ENCODE measurements around the gene RSAD1.

RSAD1 gene

DNA sequence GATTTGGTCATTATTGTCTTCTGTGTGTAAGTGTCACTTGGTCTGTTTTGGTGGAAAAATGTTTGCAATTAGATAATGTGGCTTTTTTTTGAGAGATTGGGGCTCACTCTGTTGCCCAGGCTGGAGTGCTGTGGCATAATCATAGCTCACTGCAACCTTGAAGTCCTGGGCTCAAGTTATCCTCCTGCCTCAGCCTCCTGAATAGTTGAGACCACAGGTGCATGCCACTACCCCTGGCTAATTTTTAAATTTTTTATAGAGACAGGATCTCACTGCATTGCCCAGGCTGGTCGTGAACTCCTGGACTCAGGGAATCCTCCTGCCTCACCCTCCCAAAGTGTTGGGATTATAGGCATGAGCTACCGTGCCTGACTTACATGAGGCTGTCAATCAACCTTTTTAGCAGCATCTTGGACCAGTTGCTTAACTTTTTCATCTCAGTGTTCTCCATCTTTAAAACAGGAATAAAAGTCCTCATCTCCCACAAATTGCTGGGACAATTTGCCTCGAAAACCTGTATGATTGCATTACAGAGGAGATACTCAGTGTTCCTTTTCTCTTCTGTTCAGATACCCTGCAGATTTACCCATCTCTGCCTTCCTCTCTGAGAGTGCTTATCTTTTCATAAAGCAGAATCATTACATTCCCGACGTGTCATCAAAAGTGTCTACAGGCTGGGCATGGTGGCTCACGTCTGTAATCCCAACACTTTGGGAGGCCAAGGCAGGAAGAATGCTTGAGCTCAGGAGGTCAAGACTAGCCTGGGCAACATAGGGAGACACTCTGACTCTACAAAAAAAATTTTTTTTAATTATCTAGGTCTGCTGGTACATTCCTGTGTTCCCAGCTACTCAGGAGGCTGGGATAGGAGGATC, 33.6 kb upstream of the RSAD1 start:
- Histone ChIP-seq H3K4me2 (ENCODE audit: low read length) (no peak overlapping the region), H3K9me2 (replicated peaks; ENCODE audit: control insufficient read depth, low read length) (no peaks in the 10 kb centered on the region), H3K27ac (ENCODE audit: low read depth, low read length) (no peak overlapping the region), H3K4me1 (ENCODE audit: control insufficient read depth, low read length) (no peaks in the 10 kb centered on the region), H4K20me1 (ENCODE audit: control insufficient read depth, insufficient read depth, low read depth, low read length) (no peaks in the 10 kb centered on the region), H3K9me3 (ENCODE audit: control insufficient read depth, insufficient read depth, low read length) (no peaks in the 10 kb centered on the region), H3K4me3 (ENCODE audit: low read length) (no peak overlapping the region), H3F3A (ENCODE audit: control insufficient read depth, insufficient read depth) (no peaks in the 10 kb centered on the region), H3K27me3 (ENCODE audit: control insufficient read depth, low read length) (no peaks in the 10 kb centered on the region), H3K36me3 (ENCODE audit: control insufficient read depth, low read length) (no peaks in the 10 kb centered on the region), H3K79me2 (ENCODE audit: control insufficient read depth, low read length) (no peaks in the 10 kb centered on the region)
- TF ChIP-seq EZH2phosphoT487 (IDR thresholded peaks at IDR 0.05; ENCODE audit: borderline replicate concordance, low read length): no peak
- TF ChIP-seq, protein P1, sequence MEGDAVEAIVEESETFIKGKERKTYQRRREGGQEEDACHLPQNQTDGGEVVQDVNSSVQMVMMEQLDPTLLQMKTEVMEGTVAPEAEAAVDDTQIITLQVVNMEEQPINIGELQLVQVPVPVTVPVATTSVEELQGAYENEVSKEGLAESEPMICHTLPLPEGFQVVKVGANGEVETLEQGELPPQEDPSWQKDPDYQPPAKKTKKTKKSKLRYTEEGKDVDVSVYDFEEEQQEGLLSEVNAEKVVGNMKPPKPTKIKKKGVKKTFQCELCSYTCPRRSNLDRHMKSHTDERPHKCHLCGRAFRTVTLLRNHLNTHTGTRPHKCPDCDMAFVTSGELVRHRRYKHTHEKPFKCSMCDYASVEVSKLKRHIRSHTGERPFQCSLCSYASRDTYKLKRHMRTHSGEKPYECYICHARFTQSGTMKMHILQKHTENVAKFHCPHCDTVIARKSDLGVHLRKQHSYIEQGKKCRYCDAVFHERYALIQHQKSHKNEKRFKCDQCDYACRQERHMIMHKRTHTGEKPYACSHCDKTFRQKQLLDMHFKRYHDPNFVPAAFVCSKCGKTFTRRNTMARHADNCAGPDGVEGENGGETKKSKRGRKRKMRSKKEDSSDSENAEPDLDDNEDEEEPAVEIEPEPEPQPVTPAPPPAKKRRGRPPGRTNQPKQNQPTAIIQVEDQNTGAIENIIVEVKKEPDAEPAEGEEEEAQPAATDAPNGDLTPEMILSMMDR (IDR thresholded peaks at IDR 0.05; ENCODE audit: low read depth, low read length, poor library complexity, severe bottlenecking): no peak

DNA sequence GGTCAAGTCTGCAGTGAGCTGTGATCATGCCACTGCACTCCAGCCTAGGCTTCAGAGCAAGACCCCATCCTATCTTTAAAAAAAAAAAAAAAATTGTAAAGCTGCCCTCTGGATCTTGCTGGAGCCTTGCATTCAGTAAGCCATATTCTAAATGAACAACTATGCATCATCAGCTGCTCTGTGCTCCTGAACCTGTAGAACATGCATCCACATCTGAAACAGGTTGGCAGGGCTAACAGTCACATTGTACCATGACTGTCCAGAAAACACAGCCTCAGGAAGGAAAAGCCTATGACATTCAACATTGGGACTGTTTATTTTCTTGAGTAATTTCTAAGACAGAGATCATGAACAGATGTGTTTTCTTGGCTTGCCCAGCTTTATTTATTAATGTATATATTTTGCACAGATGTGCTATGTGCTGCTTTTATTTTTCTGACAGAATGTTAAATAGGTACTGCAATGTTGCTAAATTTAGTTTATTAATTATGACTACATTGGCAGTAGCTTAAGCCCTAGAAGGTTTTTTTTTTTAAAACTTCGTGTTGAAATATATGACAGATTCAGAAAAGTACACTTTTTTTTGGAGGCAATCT, 32.8 kb upstream of the RSAD1 start:
- no peaks in the 10 kb centered on the region for H3F3A ChIP-seq (ENCODE audit: control insufficient read depth, insufficient read depth)
- H3K9me2 ChIP-seq (replicated peaks; ENCODE audit: control insufficient read depth, low read length): no peaks in the 10 kb centered on the region
- no peak overlapping the region for H3K27ac ChIP-seq (ENCODE audit: low read depth, low read length)
- no peaks in the 10 kb centered on the region for H3K27me3 ChIP-seq (ENCODE audit: control insufficient read depth, low read length)
- no peaks in the 10 kb centered on the region for H3K4me1 ChIP-seq (ENCODE audit: control insufficient read depth, low read length)
- H3K9me3 ChIP-seq (ENCODE audit: control insufficient read depth, insufficient read depth, low read length): no peaks in the 10 kb centered on the region
- no peak overlapping the region for H3K4me2 ChIP-seq (ENCODE audit: low read length)
- no peak overlapping the region for H3K4me3 ChIP-seq (ENCODE audit: low read length)
- no peaks in the 10 kb centered on the region for H3K36me3 ChIP-seq (ENCODE audit: control insufficient read depth, low read length)
- H3K79me2 ChIP-seq (ENCODE audit: control insufficient read depth, low read length): no peaks in the 10 kb centered on the region
- no peaks in the 10 kb centered on the region for H4K20me1 ChIP-seq (ENCODE audit: control insufficient read depth, insufficient read depth, low read depth, low read length)
- TF ChIP-seq, protein P1 (IDR thresholded peaks at IDR 0.05; ENCODE audit: low read depth, low read length, poor library complexity, severe bottlenecking): no peak
- TF ChIP-seq EZH2phosphoT487 (IDR thresholded peaks at IDR 0.05; ENCODE audit: borderline replicate concordance, low read length): no peak

DNA sequence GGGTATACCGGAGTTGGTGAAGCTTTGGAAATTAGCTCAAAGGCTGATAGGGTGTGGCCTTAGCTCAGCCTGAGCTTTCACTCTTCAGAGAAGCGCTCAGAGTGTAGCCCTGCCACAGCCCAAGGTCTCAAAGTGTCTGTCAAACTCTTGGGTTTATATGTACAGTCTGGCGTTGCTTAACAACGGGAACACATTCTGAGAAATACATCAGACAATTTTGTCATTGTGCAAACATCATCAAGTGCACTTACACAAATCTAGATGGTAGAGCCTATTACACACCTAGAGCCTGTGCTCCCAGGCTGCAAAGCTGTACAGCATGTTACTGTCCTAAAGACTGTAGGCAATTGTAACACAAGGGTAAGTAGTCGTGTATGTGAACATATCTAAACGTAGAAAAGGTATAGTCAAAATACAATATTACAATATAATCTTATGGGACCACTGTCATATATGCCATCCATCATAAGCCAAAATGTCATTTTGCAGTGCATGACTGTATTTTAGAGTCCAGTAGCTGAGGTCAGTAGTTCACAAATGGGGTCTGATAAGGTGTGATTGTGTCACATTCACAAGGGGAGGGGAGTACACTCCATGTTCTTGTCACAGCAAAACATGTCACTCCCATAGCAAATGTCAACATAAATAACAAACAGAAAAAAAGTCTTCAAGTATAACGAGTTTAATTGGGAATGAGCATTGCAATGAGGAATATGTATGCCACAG, 30.6 kb upstream of the RSAD1 start:
- Histone ChIP-seq H3K27ac (ENCODE audit: low read depth, low read length) (no peak overlapping the region), H3K9me2 (replicated peaks; ENCODE audit: control insufficient read depth, low read length) (no peaks in the 10 kb centered on the region), H3K36me3 (ENCODE audit: control insufficient read depth, low read length) (no peaks in the 10 kb centered on the region), H3F3A (ENCODE audit: control insufficient read depth, insufficient read depth) (no peaks in the 10 kb centered on the region), H3K79me2 (ENCODE audit: control insufficient read depth, low read length) (no peaks in the 10 kb centered on the region), H3K27me3 (ENCODE audit: control insufficient read depth, low read length) (no peaks in the 10 kb centered on the region), H3K4me3 (ENCODE audit: low read length) (no peak overlapping the region), H3K9me3 (ENCODE audit: control insufficient read depth, insufficient read depth, low read length) (no peaks in the 10 kb centered on the region), H3K4me2 (ENCODE audit: low read length) (no peak overlapping the region), H4K20me1 (ENCODE audit: control insufficient read depth, insufficient read depth, low read depth, low read length) (no peaks in the 10 kb centered on the region), H3K4me1 (ENCODE audit: control insufficient read depth, low read length) (peaks cover 9% of the 10 kb centered on the region)
- no peak for TF ChIP-seq EZH2phosphoT487 (IDR thresholded peaks at IDR 0.05; ENCODE audit: borderline replicate concordance, low read length)
- TF ChIP-seq, protein P1 (IDR thresholded peaks at IDR 0.05; ENCODE audit: low read depth, low read length, poor library complexity, severe bottlenecking): no peak
